Aortic smooth muscle cell (primary cell): ENCODE measurements around the gene VPS41. TPM values are rescaled to one million over a fixed set of nuclear protein-coding genes. Genes with fewer than 3 reads are reported as not detected.

Experiments used
- total RNA-seq: library from RNA; depleted of rRNA; stranded (reverse); fragments of >200 nt; gene quantifications from 2 replicates; pipeline ENCODE4 v1.2.3, GENCODE V29; 2014

Gene VPS41
- 88.0 and 115 TPM in 2 replicates for total RNA-seq

GRCh38 chr7:38908759-38909335 is at the start of gene VPS41:
VPS41 (minus strand) TSS chr7:38909191; CDS start chr7:38909174, 17 bp downstream.

Other genes starting within 250 kb of the VPS41 start
- not detected in 2 replicates for gene POU6F2, start 68.7 kb upstream of the VPS41 start, total RNA-seq